Parathyroid adenoma (tissue), 2 donors: Measurements from ENCODE around the gene MGRN1.

Source experiments
- H2AFZ ChIP-seq: fragments of 300-600 bp; sonication (generic); one replicate; pipeline ENCODE4 v1.7.0; 2017; ENCODE audit warnings: antibody characterized with exemption, mild to moderate bottlenecking
- H3K27ac ChIP-seq: fragments of 300-600 bp; sonication (generic); one replicate; pipeline ENCODE4 v1.7.0; 2017
- H3K27me3 ChIP-seq: fragments of 300-600 bp; sonication (generic); one replicate; pipeline ENCODE4 v1.7.0; 2017; ENCODE audit warnings: low read length; ENCODE audit not compliant: control insufficient read depth, insufficient read depth
- H3K36me3 ChIP-seq: fragments of 300-600 bp; sonication (generic); one replicate; pipeline ENCODE4 v1.7.0; 2017; ENCODE audit warnings: low read length; ENCODE audit not compliant: control insufficient read depth, insufficient read depth
- H3K4me1 ChIP-seq: fragments of 300-600 bp; sonication (generic); one replicate; pipeline ENCODE4 v1.7.0; 2017; ENCODE audit warnings: control low read depth
- H3K4me2 ChIP-seq: fragments of 300-600 bp; sonication (generic); one replicate; pipeline ENCODE4 v1.7.0; 2017; ENCODE audit warnings: low read length
- H3K4me3 ChIP-seq: fragments of 300-600 bp; sonication (generic); one replicate; pipeline ENCODE4 v1.7.0; 2017; ENCODE audit warnings: low read depth, low read length
- H3K79me2 ChIP-seq: fragments of 300-600 bp; sonication (generic); one replicate; pipeline ENCODE4 v1.7.0; 2017; ENCODE audit warnings: control low read depth
- H3K9ac ChIP-seq: fragments of 300-600 bp; sonication (generic); one replicate; pipeline ENCODE4 v1.7.0; 2017; ENCODE audit warnings: mild to moderate bottlenecking
- H3K9me3 ChIP-seq: fragments of 300-600 bp; sonication (generic); one replicate; pipeline ENCODE4 v1.7.0; 2017; ENCODE audit warnings: low read length; ENCODE audit not compliant: control insufficient read depth
- CTCF ChIP-seq: fragments of 300-600 bp; sonication (generic); IDR thresholded peaks from one replicate; pipeline ENCODE4 v1.7.0; 2017; ENCODE audit warnings: antibody characterized with exemption, mild to moderate bottlenecking
- donor health status: primary hyperparathyroidism.

Gene MGRN1

GRCh38 chr16:4611337-4612021 lies 13.1 kb upstream of the MGRN1 start:
- TF ChIP-seq CTCF, result no peak
- Histone ChIP-seq H3K79me2 (peaks cover 5% of the 10 kb centered on the region), H3K27me3 (no peaks in the 10 kb centered on the region), H3K4me1 (peaks cover 14% of the 10 kb centered on the region), H3K9ac (no peak overlapping the region), H3K36me3 (no peaks in the 10 kb centered on the region), H3K4me3 (no peak overlapping the region), H3K9me3 (no peaks in the 10 kb centered on the region), H2AFZ (no peak overlapping the region), H3K27ac (no peak overlapping the region), H3K4me2 (no peak overlapping the region)

- H3K4me2 ChIP-seq, result peak overlapping the region; percentile 22
- no peak overlapping the region for H2AFZ ChIP-seq
- no peak for TF ChIP-seq CTCF
- H3K79me2 ChIP-seq, result peaks cover 7% of the 10 kb centered on the region
- H3K9ac ChIP-seq, result no peak overlapping the region
- no peaks in the 10 kb centered on the region for H3K27me3 ChIP-seq
- no peaks in the 10 kb centered on the region for H3K36me3 ChIP-seq
- peaks cover 21% of the 10 kb centered on the region for H3K4me1 ChIP-seq
- H3K4me3 ChIP-seq, result no peak overlapping the region
- H3K9me3 ChIP-seq, result no peaks in the 10 kb centered on the region
- no peak overlapping the region for H3K27ac ChIP-seq
Observed at GRCh38 chr16:4612474-4612931, 12.1 kb upstream of the MGRN1 start.

- H3K4me3 ChIP-seq, result peak overlapping the region; percentile 69
- H3K4me2 ChIP-seq, result peak overlapping the region; percentile 65
- no peak overlapping the region for H3K9ac ChIP-seq
- H3K4me1 ChIP-seq, result peaks cover 21% of the 10 kb centered on the region
- H2AFZ ChIP-seq, result no peak overlapping the region
- H3K9me3 ChIP-seq, result no peaks in the 10 kb centered on the region
- no peaks in the 10 kb centered on the region for H3K27me3 ChIP-seq
- no peaks in the 10 kb centered on the region for H3K36me3 ChIP-seq
- no peak for TF ChIP-seq CTCF
- peak overlapping the region; percentile 100 for H3K27ac ChIP-seq
- H3K79me2 ChIP-seq, result peaks cover 9% of the 10 kb centered on the region
Observed at GRCh38 chr16:4612977-4613635, 11.5 kb upstream of the MGRN1 start.

GRCh38 chr16:4613636-4614570 lies 10.7 kb upstream of the MGRN1 start:
- H3K4me3 ChIP-seq, result peak overlapping the region; percentile 69
- H3K27ac ChIP-seq, result peak overlapping the region; percentile 100
- no peaks in the 10 kb centered on the region for H3K27me3 ChIP-seq
- H3K4me2 ChIP-seq, result peak overlapping the region; percentile 65
- no peaks in the 10 kb centered on the region for H3K9me3 ChIP-seq
- peak overlapping the region; percentile 75 for H2AFZ ChIP-seq
- H3K4me1 ChIP-seq, result peaks cover 21% of the 10 kb centered on the region
- no peak for TF ChIP-seq CTCF
- H3K36me3 ChIP-seq, result no peaks in the 10 kb centered on the region
- peaks cover 9% of the 10 kb centered on the region for H3K79me2 ChIP-seq
- no peak overlapping the region for H3K9ac ChIP-seq
